ENCODE results near the gene LHFPL3. TPM values are rescaled to one million over a fixed set of nuclear protein-coding genes. Genes with fewer than 3 reads are reported as not detected.
"Not testable (repeated sequence)": the region's sequence is repeated elsewhere in the genome, so short reads cannot be mapped to it uniquely, and the experiment has no call there.

LHFPL3 gene
- total RNA-seq (2014; rRNA removed; shearing (Covaris generic)) (not detected in 2 replicates), total RNA-seq (2022) (not detected in 2 replicates), Bru-seq, nascent RNA (percentile 2 among the genes with signal in this experiment), BruChase-seq, experiment 1, labeled RNA remaining after a 6-hour chase (percentile 12 among the genes with signal in this experiment), BruChase-seq, experiment 2, labeled RNA remaining after a 2-hour chase (percentile 12 among the genes with signal in this experiment)
- long read RNA-seq, result 0 reads

DNA sequence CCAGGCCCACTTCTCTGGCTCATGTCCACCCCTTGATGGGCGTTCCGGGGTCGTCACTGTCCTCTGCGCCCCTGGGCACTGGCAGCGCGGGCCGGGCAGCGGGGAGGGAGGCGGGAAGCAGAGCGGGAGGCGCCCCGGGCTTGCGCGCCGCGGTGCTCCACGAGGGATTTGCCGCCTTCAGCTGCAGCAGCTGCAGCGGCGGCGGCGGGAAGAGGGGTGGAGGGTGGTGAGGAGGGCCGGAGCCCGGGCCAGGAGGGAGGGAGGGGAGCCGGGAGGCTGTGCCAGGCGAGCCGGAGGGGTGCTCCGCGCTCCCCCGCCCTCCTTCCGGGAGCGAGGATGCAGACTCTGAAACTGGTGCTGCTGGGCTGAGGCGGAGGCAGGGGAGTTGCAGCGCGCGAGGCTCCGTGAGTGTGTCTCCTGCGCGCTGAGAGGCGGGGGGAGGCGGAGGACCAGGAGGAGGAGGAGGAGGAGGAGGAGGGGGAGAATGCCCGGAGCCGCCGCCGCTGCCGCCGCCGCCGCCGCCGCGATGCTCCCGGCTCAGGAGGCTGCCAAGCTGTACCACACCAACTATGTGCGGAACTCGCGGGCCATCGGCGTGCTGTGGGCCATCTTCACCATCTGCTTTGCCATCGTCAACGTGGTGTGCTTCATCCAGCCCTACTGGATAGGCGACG, at the start of gene LHFPL3:
Gene LHFPL3, plus strand, starts transcription at position 308 of the 674 bp plus-strand sequence.
- DNase-seq (ENCODE audit: low spot score), result no peak
- Histone ChIP-seq H3K36me3 (ENCODE audit: insufficient read depth, low read length) (no peaks in the 10 kb centered on the region), H4K20me1 (ENCODE audit: insufficient read depth, low read length) (no peaks in the 10 kb centered on the region), H3K4me3 (ENCODE audit: low read depth, low read length, poor library complexity, severe bottlenecking) (no peak within 1 kb of the TSS), H3K9me2 (ENCODE audit: insufficient read depth, low read length) (no peaks in the 10 kb centered on the region), H3K4me2 (ENCODE audit: low read length) (no peak within 1 kb of the TSS), H2AFZ (ENCODE audit: low read length) (no peak within 1 kb of the TSS), H3K9me3 (ENCODE audit: low read length) (no peaks in the 10 kb centered on the region), H3K79me2 (ENCODE audit: insufficient read depth, low read depth, low read length) (no peaks in the 10 kb centered on the region), H3K4me1 (ENCODE audit: insufficient read depth, low read length, poor library complexity, severe bottlenecking) (no peaks in the 10 kb centered on the region), H3K27ac (ENCODE audit: low read depth, low read length, poor library complexity, severe bottlenecking) (no peak within 1 kb of the TSS)
- TF ChIP-seq EZH2phosphoT487 (IDR thresholded peaks at IDR 0.05; ENCODE audit: borderline replicate concordance, low read depth, low read length), result no peak
- TF ChIP-seq, protein P1, sequence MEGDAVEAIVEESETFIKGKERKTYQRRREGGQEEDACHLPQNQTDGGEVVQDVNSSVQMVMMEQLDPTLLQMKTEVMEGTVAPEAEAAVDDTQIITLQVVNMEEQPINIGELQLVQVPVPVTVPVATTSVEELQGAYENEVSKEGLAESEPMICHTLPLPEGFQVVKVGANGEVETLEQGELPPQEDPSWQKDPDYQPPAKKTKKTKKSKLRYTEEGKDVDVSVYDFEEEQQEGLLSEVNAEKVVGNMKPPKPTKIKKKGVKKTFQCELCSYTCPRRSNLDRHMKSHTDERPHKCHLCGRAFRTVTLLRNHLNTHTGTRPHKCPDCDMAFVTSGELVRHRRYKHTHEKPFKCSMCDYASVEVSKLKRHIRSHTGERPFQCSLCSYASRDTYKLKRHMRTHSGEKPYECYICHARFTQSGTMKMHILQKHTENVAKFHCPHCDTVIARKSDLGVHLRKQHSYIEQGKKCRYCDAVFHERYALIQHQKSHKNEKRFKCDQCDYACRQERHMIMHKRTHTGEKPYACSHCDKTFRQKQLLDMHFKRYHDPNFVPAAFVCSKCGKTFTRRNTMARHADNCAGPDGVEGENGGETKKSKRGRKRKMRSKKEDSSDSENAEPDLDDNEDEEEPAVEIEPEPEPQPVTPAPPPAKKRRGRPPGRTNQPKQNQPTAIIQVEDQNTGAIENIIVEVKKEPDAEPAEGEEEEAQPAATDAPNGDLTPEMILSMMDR (conservative IDR thresholded peaks at IDR 0.05; ENCODE audit: low read length), result no peak
- CTCF ChIA-PET (ENCODE audit: unreplicated experiment), result no interaction called here
- intact Hi-C loops (cut with micrococcal nuclease; ENCODE audit: unreplicated experiment), result no loop called here
- POLR2A ChIA-PET, result no interaction called here
- BruUV-seq (replicated peaks), result no TSS peak

- BruUV-seq (replicated peaks); H4K20me1 ChIP-seq (ENCODE audit: insufficient read depth, low read length); H3K9me3 ChIP-seq (ENCODE audit: low read length); H3K4me2 ChIP-seq (ENCODE audit: low read length); POLR2A ChIA-PET; intact Hi-C loops (cut with micrococcal nuclease; ENCODE audit: unreplicated experiment); H2AFZ ChIP-seq (ENCODE audit: low read length); DNase-seq (ENCODE audit: low spot score); CTCF ChIA-PET (ENCODE audit: unreplicated experiment); H3K4me1 ChIP-seq (ENCODE audit: insufficient read depth, low read length, poor library complexity, severe bottlenecking); H3K36me3 ChIP-seq (ENCODE audit: insufficient read depth, low read length); H3K9me2 ChIP-seq (ENCODE audit: insufficient read depth, low read length); H3K27ac ChIP-seq (ENCODE audit: low read depth, low read length, poor library complexity, severe bottlenecking); H3K4me3 ChIP-seq (ENCODE audit: low read depth, low read length, poor library complexity, severe bottlenecking); H3K79me2 ChIP-seq (ENCODE audit: insufficient read depth, low read depth, low read length): not testable (repeated sequence)
Observed at GRCh38 chr7:104281685-104282084, 46.7 kb upstream of the LHFPL3 start.

DNA sequence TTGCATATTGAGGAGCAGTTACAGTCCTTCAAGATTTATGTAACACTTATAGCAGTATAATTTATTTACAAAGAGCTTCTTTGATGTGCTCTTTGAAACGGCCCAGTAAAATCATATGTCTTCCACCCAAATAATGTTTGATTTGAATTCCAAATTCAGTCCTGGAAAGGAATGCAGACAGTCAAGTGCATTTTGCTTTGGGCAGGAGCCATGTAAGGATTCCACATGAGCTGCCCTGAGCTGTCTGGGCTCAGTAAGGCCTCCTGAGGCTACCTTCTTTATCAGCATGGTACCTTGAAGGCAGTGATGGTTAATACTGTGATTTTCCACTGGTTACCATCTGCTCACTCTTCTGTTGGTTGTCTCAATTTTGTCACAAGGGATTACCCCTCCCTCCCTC, 41.6 kb upstream of the LHFPL3 start:
- CTCF ChIA-PET (ENCODE audit: unreplicated experiment), result no interaction called here
- Histone ChIP-seq H4K20me1 (ENCODE audit: insufficient read depth, low read length) (no peaks in the 10 kb centered on the region), H3K9me3 (ENCODE audit: low read length) (no peaks in the 10 kb centered on the region), H3K4me3 (ENCODE audit: low read depth, low read length, poor library complexity, severe bottlenecking) (no peak overlapping the region), H3K36me3 (ENCODE audit: insufficient read depth, low read length) (no peaks in the 10 kb centered on the region), H3K9me2 (ENCODE audit: insufficient read depth, low read length) (no peaks in the 10 kb centered on the region), H3K79me2 (ENCODE audit: insufficient read depth, low read depth, low read length) (no peaks in the 10 kb centered on the region), H3K27ac (ENCODE audit: low read depth, low read length, poor library complexity, severe bottlenecking) (no peak overlapping the region), H3K4me2 (ENCODE audit: low read length) (no peak overlapping the region), H3K4me1 (ENCODE audit: insufficient read depth, low read length, poor library complexity, severe bottlenecking) (no peaks in the 10 kb centered on the region), H2AFZ (ENCODE audit: low read length) (no peak overlapping the region)
- POLR2A ChIA-PET, result interaction anchor here (0.6 kb wide), 1 partner anchor 1712 kb away, joined by 4 read pairs; no protein-coding TSS in a partner anchor
- no TSS peak for BruUV-seq (replicated peaks)
- no peak for TF ChIP-seq EZH2phosphoT487 (IDR thresholded peaks at IDR 0.05; ENCODE audit: borderline replicate concordance, low read depth, low read length)
- TF ChIP-seq, protein P1 (conservative IDR thresholded peaks at IDR 0.05; ENCODE audit: low read length), result no peak
- DNase-seq (ENCODE audit: low spot score), result no peak
- intact Hi-C loops (cut with micrococcal nuclease; ENCODE audit: unreplicated experiment), result no loop called here

Data from OCI-LY7 (cell line).